Transverse colon (tissue), 4 donors: Measurements from ENCODE around the gene MARS1. TPM values are rescaled to one million over a fixed set of nuclear protein-coding genes. Genes with fewer than 3 reads are reported as not detected.
"Not testable (repeated sequence)": the region's sequence is repeated elsewhere in the genome, so short reads cannot be mapped to it uniquely, and the experiment has no call there.

Experiments used
- DNase-seq: peaks from one replicate; pipeline ENCODE4 v3.0.0-alpha.2; 2019
- H3K27ac ChIP-seq, 4 donors: fragments of 200-600 bp; sonication (generic); 2 replicates each; pipeline ENCODE4 v1.5.1; 2016 to 2018; ENCODE audit warnings: inconsistent platforms in 4 of 4
- H3K27me3 ChIP-seq: fragments of 200-600 bp; sonication (generic); 2 replicates; pipeline ENCODE4 v1.5.1; 2017; ENCODE audit warnings: inconsistent platforms
- H3K36me3 ChIP-seq, 4 donors: fragments of 200-600 bp; sonication (generic); 2 replicates each; pipeline ENCODE4 v1.5.1; 2017 to 2019; ENCODE audit warnings: inconsistent platforms in 4 of 4
- H3K4me1 ChIP-seq, 4 donors: fragments of 200-600 bp; sonication (generic); 2 replicates each; pipeline ENCODE4 v1.5.1; 2017 to 2020; ENCODE audit warnings: inconsistent platforms in 4 of 4
- H3K4me3 ChIP-seq, 4 donors: fragments of 200-600 bp; sonication (generic); 1 replicate in 1 of 4; 2 replicates in 3 of 4; pipeline versions ENCODE4 v1.5.1 to v1.6.1; 2017 to 2019; ENCODE audit warnings: inconsistent platforms in 4 of 4
- H3K9me3 ChIP-seq, 2 donors: fragments of 200-600 bp; sonication (generic); 2 replicates each; pipeline ENCODE4 v1.5.1; 2017 to 2019; ENCODE audit warnings: inconsistent platforms in 2 of 2
- CTCF ChIP-seq, 5 experiments: fragments of 200-600 bp in 3 of 5; fragments of 450-650 bp in 2 of 5; sonication (generic) in 3 of 5; IDR thresholded peaks; 1 replicate in 2 of 5; 2 replicates in 3 of 5; pipeline ENCODE4 v1.5.1; 2016 to 2017; ENCODE audit warnings: antibody characterized with exemption in 5 of 5, inconsistent platforms in 3 of 5, mild to moderate bottlenecking in 2 of 5, moderate library complexity in 1 of 5
- EP300 ChIP-seq: sonication (generic); formaldehyde crosslinking; IDR thresholded peaks from one replicate; pipeline ENCODE4 v1.6.1; 2017; ENCODE audit warnings: antibody characterized with exemption, low read depth
- POLR2A ChIP-seq: fragments of 450-650 bp; IDR thresholded peaks from one replicate; pipeline ENCODE4 v1.6.1; 2016; ENCODE audit warnings: antibody characterized with exemption, mild to moderate bottlenecking, moderate library complexity
- POLR2AphosphoS5 ChIP-seq, 3 donors: sonication (generic); formaldehyde crosslinking; IDR thresholded peaks; one replicate each; pipeline ENCODE4 v1.6.1; 2016; ENCODE audit warnings: antibody characterized with exemption in 3 of 3
- WGBS, 2 donors: methylation state at CpG; one replicate each; pipeline ENCODE4 v1.1.5; 2018; ENCODE audit warnings: low coverage in 1 of 2; 5-methylcytosine and 5-hydroxymethylcytosine counted together
- in situ Hi-C, 4 donors: fragments of 200-750 bp; cut with MboI; loops; one replicate each; pipeline versions ENCODE4 v1.15.0 to v1.15.1; 2017; ENCODE audit warnings: low sequenced_read_pairs in 3 of 4, low pct_ligation_motif_present in 1 of 4, low pct_unique_long_range_greater_than_20kb in 1 of 4
- intact Hi-C: fragments of 100-400 bp; cut with DNase I; formaldehyde crosslinking; loops from one replicate; pipeline ENCODE4 v1.15.1; 2023; ENCODE audit warnings: low total_unique reads
- total RNA-seq, 4 donors: library from RNA; depleted of rRNA; stranded (reverse); fragments of >200 nt; gene quantifications; one replicate each; pipeline ENCODE4 v1.1.0, GENCODE V29; 2016

MARS1 gene
- total RNA-seq, 4 donors from 2014 or later: 39.0 to 184 (median 103) TPM

- H3K27me3 ChIP-seq, H3K4me3 ChIP-seq, H3K27ac ChIP-seq, in situ Hi-C loops, H3K9me3 ChIP-seq, H3K4me1 ChIP-seq, DNase-seq, intact Hi-C loops: not testable (repeated sequence)
- WGBS, 2 donors: 99% methylated on average over 20 of the region's 28 CpGs; no CpG with 5 or more reads in 1 of the 2 donors
- H3K36me3 ChIP-seq: peaks cover 0 to 60% (median 21%) of the 10 kb centered on the region in 4 donors
Observed at GRCh38 chr12:57507796-57508195, 19.9 kb downstream of the MARS1 start.

- Histone ChIP-seq H3K4me1 (no peaks in the 10 kb centered on the region), H3K27me3 (no peaks in the 10 kb centered on the region), H3K36me3 (peaks cover 0 to 43% (median 16%) of the 10 kb centered on the region in 4 donors), H3K27ac (no peak overlapping the region), H3K9me3 (no peaks in the 10 kb centered on the region), H3K4me3 (no peak overlapping the region)
- TF ChIP-seq EP300: no peak
- TF ChIP-seq CTCF (IDR thresholded peaks at IDR 0.05): no peak
- no peak for TF ChIP-seq POLR2AphosphoS5 (IDR thresholded peaks at IDR 0.05)
- TF ChIP-seq POLR2A: no peak
- no peak for DNase-seq
- 100% methylated on average over 4 of the region's 4 CpGs; no CpG with 5 or more reads in 1 of the 2 donors for WGBS, 2 donors
- intact Hi-C loops: no loop called here
- in situ Hi-C loops: no loop called here
Observed at GRCh38 chr12:57511161-57511560, 23.3 kb downstream of the MARS1 start.

GRCh38 chr12:57511588-57512325 lies 23.9 kb downstream of the MARS1 start:
- Histone ChIP-seq H3K36me3 (peaks cover 0 to 46% (median 17%) of the 10 kb centered on the region in 4 donors), H3K27ac (no peak overlapping the region), H3K4me1 (no peaks in the 10 kb centered on the region), H3K9me3 (no peaks in the 10 kb centered on the region), H3K27me3 (no peaks in the 10 kb centered on the region), H3K4me3 (no peak overlapping the region)
- TF ChIP-seq EP300 (no peak), CTCF (IDR thresholded peaks at IDR 0.05) (no peak), POLR2AphosphoS5 (IDR thresholded peaks at IDR 0.05) (no peak), POLR2A (no peak)
- in situ Hi-C loops (no loop called here), intact Hi-C loops (no loop called here)
- 88 to 100% methylated on average over 1 to 7 of the region's 7 CpGs for WGBS, 2 donors
- no peak for DNase-seq

- intact Hi-C loops (no loop called here), in situ Hi-C loops (no loop called here)
- Histone ChIP-seq H3K4me3 (no peak overlapping the region), H3K9me3 (no peaks in the 10 kb centered on the region), H3K36me3 (peaks cover 0 to 52% (median 22%) of the 10 kb centered on the region in 4 donors), H3K27me3 (no peaks in the 10 kb centered on the region), H3K4me1 (peaks cover 0 to 8% (median 6%) of the 10 kb centered on the region in 4 donors), H3K27ac (no peak overlapping the region)
- no peak for DNase-seq
- 94% methylated on average over 6 of the region's 6 CpGs; no CpG with 5 or more reads in 1 of the 2 donors for WGBS, 2 donors
- TF ChIP-seq POLR2AphosphoS5 (IDR thresholded peaks at IDR 0.05) (no peak), CTCF (IDR thresholded peaks at IDR 0.05) (no peak), EP300 (no peak), POLR2A (no peak)
Observed at GRCh38 chr12:57512665-57513064, 24.8 kb downstream of the MARS1 start.
